HG03378 (cell line): Measurements from ENCODE around the gene KLK11.

Source experiments
- ATAC-seq: cut with Tn5 transposase; IDR thresholded peaks from one replicate; pipeline ENCODE4 v1.9.1; 2021; ENCODE audit warnings: mild to moderate bottlenecking, moderate library complexity; ENCODE audit not compliant: unreplicated experiment

Gene KLK11, protein sequence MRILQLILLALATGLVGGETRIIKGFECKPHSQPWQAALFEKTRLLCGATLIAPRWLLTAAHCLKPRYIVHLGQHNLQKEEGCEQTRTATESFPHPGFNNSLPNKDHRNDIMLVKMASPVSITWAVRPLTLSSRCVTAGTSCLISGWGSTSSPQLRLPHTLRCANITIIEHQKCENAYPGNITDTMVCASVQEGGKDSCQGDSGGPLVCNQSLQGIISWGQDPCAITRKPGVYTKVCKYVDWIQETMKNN

DNA sequence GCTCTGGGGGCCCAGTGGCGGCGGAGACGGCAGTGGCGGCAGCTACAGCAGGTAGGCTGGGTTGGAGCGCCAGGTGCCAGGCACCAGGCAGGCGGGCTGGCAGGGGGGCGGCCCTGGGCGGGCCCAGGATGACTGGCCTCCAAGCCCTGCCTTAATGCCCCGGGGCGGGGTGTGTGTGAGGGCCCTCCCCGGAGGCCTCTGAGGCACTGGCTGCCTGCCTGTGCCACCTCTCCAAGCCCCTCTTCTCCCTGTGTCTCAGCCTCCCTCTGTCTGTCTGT, at the start of gene KLK11:
KLK11 (minus strand) TSS at position 63 of the 278 bp plus-strand sequence. CDS start 985 bp downstream, outside the sequence.
- ATAC-seq: no peak

DNA sequence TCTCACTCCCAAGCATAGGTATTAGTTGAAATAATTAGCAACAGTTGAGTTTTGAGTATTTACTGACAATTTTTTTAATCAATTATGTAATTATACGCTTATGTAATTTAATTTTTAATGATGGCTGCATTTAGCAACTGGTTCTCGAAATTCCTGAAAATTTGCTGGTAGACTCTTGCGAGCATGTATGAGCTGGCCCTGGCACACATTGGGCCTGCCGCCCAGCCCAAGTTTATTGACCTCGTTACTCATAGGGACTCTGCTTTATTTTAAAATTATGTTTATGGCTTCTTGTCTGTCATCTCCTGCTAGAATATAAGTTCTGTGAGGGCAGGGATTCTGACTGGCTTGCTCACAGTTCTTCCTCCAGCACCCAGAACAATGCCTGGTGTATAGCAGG, 49.6 kb upstream of the KLK11 start:
- ATAC-seq: no peak

DNA sequence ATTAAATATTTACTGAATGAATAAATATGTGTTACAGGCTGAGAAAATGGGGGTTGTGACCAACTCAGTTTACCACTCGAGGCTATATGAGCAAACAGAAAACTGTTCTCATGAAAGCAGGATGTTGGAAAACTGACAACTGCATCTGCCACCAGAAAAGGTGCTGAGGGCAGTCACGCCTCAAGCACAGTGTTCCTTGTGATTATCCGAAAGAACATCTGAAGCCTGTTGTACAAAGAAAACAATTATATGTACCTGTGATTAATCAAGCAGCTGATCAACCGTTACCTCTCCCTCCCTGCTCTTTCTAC, 44.6 kb upstream of the KLK11 start:
- no peak for ATAC-seq

DNA sequence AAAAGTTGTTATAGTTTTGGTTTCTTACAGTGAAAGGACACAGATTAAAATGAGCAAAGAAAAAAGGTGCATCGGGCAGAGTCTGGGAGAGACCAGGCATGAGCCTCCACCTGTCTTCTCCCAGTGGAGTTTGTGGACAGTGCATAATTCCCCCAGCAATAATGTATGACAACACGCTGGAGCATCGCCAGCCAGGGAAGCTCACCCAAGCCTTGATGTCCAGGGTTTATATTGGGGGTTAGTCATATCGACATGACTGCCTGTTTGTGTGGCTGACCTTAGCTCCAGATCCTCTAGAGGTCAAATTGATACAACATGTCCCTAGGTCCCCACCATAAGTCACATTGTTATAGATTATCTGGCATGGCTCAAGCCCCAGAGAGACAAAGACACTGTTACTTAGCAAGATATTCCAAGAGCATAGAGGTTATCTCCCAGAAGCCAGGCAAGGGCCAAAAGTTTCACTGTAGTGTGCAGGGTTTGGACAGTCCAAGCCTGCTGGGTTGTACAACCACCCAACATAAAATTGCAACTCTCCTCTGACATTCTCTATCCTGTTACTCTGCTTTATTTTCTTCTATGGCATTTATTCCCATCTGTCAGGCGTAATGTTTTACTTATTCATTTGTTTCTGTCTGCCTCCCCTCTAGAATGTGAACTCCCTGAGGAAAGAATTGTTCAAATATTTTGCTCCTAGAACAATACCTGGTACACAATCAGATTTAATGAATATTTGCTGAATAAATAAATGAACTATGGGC, 44.1 kb upstream of the KLK11 start:
- ATAC-seq: no peak

DNA sequence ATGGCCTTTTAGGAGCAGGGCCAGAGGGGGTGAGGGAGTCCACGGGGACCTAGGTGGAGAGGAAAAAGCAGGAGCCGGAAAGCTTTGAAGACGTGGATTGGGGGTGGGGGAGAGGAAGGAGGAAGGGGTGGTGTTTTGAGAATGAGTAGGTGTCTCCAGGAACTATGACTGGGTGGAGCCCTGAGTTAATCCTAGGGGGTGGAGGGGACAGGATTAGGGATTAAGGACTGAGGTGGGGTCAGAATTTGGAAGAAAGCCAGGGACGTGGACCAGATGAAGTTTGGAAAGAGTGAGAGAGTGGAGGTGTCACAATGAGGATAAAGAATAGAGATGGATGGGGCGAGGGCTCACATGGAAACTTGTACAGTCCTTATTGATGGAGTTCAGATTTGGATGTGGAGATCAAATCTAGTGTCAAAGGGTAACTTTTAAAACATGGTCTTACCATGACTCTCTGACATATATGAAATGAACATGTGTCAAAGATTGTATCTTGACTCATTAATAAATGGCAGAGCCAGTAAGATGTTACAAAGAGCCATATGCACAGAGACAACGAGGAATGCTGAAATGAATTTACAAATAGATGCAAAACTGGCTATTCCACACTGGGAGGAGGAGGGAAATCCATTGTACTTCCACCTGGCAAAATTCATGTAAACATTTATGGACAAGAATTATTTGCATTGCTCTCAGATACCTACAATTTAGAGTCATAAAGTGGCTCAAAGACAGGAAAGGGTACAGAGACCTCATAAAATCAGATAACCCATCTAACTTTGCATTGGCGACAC, 40.2 kb upstream of the KLK11 start:
- no peak for ATAC-seq

DNA sequence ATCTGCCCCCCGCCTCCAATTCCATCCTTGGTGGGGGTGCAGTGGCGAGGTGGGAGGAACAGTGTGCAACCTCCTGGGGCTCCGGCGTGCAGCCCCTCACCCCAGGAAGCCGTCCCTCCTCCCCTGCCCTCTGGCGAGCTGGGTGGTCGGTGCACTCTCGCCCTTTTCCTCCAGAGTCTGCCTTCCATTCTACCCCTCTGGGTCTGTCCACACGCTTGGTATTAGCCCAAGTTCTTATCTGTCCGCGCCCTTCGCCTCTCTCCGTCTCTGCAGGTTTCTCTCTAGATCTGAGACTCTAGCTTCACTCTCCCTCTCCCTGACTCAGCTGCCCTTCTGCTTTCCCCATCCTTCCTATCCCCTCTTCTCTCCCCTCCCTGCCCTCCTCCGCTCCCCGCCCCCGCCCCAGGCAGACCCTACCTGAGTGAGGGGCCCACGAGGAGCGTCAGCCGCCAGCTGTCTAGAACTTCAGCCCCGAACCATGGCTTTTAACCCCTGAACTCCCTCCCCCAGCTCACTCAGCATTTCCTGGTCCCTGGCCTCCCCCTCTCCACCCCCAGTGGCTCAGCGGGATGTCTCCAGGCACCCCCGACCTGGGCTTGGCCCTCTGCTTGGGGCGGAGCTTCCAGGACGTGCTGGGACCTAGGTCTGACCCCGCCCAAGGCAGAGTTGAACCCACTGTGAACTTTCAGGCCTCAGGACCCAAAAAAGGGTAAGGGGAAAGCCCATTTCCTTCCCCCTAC, 39.0 kb upstream of the KLK11 start:
- no peak for ATAC-seq

DNA sequence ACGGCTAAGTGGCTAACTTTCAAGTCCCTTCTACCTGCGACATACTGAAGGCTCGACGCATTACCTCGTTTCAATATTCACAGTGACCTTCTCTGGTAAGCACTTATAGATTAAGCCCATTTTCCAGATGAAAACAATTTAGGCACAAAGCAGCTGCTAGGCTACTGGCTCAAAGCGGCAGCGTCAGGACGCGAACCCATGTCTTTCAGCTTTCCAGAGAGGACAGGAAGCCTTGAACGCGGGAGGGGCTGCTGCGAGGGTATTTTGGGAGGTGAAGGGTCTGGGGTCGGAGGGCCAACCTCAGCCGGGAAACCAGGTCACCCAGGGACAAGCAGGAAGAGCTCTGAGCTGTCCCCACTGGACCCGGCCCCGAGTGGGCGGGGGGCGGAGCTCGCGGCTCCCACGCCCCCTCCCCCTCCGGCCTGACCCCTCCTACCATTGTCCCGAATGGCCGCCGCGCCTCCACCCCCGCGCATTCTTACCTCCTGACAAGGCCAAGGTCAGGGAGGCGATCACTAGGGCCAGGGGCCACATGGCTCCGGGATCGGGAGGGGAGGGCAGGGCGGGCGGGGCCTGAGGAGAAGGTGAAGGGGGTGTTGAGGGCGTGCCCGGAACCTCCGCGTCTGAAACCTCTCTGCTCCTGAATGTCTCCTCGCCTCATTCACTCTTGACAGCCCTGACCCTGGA, 38.3 kb upstream of the KLK11 start, which contains the start of gene KLK13:
KLK13 (minus strand) TSS at position 559 of the 687 bp plus-strand sequence; CDS start at position 534, 25 bp downstream.
- ATAC-seq: no peak

DNA sequence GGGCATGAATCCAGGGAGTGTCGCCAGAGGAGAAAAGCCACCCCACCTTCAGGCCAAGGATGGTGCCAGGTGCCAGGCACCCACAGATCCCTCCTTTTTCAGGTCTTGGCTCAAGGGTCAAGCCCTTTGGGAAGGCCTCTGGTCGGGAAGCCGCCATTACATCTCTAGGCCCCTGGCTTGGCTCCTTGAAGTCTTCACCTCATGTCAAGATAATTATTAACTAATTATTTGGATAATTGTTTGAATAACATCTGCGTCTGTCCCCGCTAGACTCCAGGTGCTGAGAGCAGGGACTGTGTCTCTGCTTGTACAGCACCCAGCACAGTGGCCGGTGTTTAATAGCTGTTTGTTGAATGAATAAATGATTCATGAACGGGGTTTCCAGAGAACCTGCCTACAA, 37.2 kb upstream of the KLK11 start:
- no peak for ATAC-seq

DNA sequence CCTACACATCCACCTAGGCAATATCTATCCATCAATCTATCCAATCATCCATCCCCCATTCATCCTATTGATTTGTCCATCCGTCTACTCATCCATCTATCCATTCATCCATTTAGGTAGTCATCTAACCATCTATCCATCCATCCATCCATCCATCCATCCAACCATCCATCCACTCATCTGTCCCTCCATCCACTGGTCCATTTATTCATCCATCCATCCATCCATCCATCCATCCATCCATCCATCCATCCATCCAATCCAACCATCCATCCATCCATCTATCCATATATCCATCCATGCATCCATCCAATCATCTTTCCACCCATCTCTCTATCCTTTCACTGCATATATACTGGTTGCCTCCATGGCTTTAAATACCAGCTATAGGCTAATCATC, 34.6 kb upstream of the KLK11 start:
- no peak for ATAC-seq

DNA sequence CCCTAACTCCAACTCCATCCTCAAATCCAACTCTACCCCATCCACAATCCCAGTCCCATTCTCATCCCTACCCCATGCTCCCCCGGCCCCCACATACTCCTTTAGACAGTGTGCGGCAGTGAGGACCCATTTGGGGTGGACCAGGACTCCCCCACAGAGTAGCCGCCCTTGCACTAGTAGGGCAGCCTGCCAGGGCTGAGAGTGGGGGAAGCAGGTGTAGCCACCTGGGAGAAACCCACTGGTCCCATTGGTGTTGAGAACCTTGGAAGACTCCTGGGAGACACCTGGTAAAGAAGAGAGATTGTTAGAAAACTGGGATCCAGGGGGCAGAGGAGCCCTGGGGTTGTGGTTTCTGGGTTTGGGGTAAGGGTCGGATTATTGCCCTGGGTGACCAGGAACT, 33.9 kb upstream of the KLK11 start:
- no peak for ATAC-seq

DNA sequence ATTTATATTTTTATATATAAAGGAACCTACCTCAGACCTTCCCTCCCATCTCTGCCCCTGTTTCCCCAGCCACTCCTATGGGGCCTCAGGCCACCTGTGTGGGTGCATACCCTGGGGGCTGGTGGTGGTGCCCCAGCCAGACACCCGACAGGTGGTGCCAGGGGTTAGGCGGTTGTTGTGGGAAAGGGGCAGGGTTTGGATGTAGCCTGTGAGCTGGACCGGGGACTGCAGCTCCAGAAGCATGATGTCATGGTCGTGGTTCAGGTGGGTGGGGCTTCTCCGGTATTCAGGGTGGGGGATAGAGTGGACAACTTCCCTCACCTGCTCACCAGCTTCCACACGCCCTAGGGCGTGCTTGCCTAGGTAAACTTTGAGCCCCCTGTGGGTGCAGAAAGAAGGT, 33.3 kb upstream of the KLK11 start:
- no peak for ATAC-seq

DNA sequence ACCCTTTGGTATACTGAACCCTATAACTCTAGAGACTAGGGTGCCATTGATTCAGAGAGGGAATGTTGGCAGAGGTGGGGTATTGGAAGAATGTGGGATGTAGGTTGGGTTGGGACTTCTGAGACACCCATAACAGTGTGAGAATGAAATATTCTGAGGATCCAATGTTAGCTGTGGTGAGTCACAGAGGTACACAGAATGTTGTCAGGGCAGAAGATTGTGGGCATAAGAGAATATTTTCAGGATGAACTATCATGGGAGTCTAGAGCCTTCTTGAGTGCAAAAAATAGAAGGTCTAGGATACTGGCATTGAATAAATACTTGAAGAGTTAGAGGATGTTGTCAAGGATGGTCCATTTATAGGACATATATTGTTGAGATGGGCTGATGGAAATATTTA, 29.4 kb upstream of the KLK11 start:
- ATAC-seq: no peak

DNA sequence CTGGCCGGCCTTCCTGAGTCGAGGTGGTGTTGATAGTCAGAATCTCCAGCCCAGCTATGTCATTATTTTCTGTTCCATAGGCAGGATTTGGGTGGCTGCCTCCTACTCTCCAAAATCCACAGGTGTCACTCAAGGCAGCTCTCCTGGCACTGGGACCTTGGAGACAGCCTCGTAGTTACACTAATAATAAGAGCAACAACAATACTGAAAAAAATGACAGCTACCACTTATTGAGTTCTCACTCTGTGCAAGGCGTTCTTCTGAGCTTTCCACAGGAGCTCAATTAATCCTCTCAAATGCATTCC, 20.6 kb upstream of the KLK11 start:
- ATAC-seq: no peak

DNA sequence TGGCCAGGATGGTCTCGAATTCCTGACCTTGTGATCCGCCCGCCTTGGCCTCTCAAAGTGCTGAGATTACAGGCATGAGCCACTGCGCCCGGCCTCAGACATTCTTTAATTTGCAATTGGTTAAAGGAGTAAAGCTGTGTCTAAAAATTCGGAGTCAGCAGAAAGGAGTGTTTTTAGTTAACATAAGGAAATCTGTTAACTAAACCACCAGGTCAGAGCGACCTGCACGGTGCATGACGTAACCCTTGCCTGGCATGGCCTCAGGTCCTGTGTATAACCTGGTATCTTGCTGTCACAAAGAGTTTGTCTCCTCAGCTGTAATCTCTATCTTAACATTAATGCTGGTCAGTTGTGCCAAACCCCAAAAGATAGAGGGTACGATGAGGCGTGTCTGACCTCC, 17.9 kb upstream of the KLK11 start:
- ATAC-seq: no peak

DNA sequence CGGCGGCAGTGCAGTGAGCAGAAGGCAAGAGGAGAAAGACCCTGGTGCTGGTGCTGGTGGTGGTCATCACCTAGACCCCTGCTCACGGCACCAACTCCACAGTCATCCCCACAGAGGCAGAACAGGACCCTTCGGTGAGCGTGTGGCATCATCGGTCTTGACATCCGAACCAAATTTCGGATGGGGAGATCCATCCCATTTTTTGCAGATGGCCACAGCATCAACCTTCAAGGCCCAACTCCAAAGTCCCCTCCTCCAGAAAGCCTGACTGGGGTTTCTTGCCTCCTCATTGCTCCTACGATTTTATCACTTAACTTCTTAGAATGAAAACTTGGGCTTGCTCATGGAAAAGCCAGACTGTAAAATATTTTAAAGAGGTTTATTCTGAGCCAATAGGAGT, 17.1 kb upstream of the KLK11 start:
- no peak for ATAC-seq

DNA sequence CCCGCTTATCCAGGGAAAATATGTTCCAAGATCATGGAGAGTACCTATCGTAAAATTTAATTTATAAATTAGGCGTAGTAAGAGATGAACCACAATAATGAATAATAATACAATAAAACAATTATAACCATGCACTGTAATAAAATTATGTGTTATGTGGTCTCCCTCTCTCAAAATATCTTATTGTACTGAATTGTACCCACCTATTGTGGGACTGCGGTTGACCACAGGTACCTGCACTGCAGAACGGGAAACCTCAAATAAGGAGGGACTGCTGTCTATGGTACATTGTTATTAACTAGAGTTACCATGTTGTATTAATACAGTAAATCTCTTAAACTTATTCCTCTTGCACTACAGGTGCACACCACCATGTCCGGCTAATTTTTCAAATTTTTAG, 13.7 kb upstream of the KLK11 start:
- no peak for ATAC-seq

DNA sequence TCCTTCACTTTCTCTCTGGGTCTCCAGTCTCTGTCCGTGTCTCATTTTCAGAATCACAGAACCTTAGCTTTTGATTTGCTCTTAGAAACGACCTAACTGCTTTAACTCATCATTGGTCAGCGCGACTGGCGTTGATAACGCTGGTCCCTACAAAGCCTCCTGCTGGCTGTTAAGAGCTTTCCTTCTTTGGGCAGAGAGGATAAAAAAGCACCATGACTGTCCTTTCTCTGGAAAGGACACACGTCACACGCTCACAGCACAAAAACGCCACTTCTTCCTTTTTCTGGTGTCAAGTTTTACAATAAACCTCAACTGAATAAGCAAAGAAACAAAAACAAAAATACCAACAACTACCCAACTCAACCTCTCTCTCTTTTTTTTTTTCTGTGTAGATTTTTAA, 10.1 kb upstream of the KLK11 start:
- no peak for ATAC-seq

DNA sequence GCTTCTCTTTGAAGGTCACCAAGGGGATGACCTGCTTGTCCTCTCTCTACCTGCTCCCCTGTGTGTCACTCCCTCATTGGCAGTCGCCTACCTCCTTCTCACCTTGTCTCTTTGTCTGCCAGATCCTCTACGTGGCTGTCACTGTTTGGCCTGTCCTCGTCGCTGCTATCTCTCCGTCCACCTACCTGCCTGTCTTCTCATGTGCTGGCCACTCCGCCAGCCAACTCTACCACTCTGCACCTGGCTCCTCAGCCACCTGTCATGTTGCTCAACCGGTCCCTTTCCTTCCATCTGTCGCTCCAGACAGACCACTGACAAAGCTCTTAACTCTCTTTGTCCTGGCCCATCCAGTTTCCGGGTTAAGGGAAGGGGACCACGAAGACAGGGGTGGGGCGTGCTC, 8.3 kb upstream of the KLK11 start, which contains the start of gene KLK12:
KLK12 (minus strand) TSS at position 299 of the 400 bp plus-strand sequence. CDS start 381 bp downstream, outside the sequence.
- no peak for ATAC-seq

DNA sequence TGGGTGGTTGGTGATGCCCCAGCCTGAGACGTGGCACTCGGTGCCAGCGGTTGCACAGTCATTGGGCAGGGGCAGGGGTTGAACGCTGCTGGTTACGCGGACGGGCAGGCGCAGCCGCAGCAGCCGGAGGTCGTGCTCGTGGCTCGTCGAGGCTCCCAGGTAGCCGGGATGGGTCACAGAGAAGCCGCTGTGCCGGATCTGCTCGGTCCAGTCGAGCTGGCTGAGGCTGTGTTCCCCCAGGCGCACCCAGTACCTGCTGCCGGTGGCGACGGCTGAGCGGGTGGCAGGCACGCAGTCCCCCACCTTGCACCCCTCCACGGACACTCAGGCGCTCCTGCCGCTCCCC, 5.4 kb upstream of the KLK11 start:
- ATAC-seq: no peak

DNA sequence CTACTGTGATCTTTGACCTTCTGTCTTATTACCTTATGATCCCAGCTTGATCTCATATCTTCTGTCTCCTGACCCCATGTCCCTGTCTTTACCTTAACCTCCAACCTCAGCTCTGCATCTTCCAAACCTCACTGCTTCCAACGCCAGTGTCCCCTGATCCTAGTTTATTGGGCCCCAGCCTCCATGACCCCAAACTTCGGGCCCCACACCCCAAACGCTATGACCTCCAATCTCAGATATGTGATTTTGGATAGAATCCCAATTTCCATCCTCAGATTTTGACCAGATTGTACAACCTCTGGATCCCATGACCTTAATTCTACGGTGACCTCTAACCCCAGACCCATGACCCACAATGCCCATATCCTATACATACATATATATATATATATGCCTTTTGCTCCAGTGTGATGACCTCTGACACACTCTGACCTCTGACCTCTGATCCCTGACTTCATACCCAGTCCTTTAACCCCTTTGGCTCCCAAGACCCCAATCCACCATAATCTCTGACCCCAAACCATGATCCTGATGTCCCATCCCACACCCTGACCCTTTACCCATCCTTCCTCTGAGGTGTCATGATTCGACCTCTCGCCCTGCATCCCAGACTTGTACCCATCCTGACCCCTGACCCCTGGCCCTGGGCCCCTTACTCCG, 4.9 kb upstream of the KLK11 start:
- ATAC-seq: no peak

DNA sequence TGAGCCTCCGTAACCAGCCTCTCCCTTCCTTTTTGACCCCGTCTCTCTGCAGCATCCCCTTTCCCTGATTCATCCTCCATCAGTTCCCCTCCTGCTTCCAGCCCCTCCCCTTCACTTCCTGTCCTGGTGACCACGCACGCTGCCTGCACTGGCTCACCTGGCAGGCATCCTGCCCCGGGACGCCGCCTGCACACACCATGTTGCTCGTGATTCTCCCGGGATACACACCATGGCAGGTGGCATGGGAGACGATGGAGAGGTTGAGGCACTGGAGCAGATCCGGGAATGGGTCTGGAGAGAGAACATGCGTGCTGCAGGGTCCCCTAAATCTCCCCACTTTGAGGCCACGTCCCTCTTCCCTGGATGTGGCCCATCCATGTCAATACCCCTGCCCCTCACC, 4.2 kb upstream of the KLK11 start:
- ATAC-seq: no peak
